Right lobe of liver (tissue), 4 donors: Measurements from ENCODE around the gene KNL1.

Experiments used
- CTCF ChIP-seq, 4 donors: fragments of 200-600 bp in 3 of 4; fragments of 450-650 bp in 1 of 4; IDR thresholded peaks; one replicate each; pipeline versions ENCODE4 v1.5.1 to v1.8.0; 2016 to 2022; ENCODE audit warnings: antibody characterized with exemption in 4 of 4, mild to moderate bottlenecking in 2 of 4
- POLR2A ChIP-seq: fragments of 450-650 bp; IDR thresholded peaks from one replicate; pipeline ENCODE4 v1.6.1; 2017; ENCODE audit warnings: antibody characterized with exemption, mild to moderate bottlenecking
- donor health status: DM: no; HTN: no; CAD: no.
- donor health status: DM: no; HTN: no; CAD: no.
- donor health status: DM: no; HTN: yes; CAD: no.

- no peak for TF ChIP-seq CTCF (IDR thresholded peaks at IDR 0.05)
- no peak for TF ChIP-seq POLR2A
These were observed 103.9 kb downstream of the KNL1 start for GRCh38 chr15:40697916-40698315.
